ENCODE measurements around the gene DENND1B. TPM values are rescaled to one million over a fixed set of nuclear protein-coding genes. Genes with fewer than 3 reads are reported as not detected.

Gene DENND1B
- 9.0 TPM for polyA plus RNA-seq (2012; ENCODE audit: insufficient read depth, insufficient read length, low read depth)

GRCh38 chr1:197775282-197776262 is at the start of gene DENND1B:
Gene DENND1B, minus strand, starts transcription at chr1:197775480. Its CDS starts 325 bp downstream, at chr1:197775155.
- no peaks in the 10 kb centered on the region for H3K9me3 ChIP-seq
- 0 out of 2 replicates have a peak, but pooled peaks cover 2% of the 10 kb centered on the region for H3K36me3 ChIP-seq
- H3K27me3 ChIP-seq, result no peaks in the 10 kb centered on the region
- H3K4me1 ChIP-seq, result 0 out of 2 replicates have a peak, but pooled peaks cover 4% of the 10 kb centered on the region
- peak within 1 kb of the TSS; percentile 78 for H3K4me3 ChIP-seq (ENCODE audit: low read depth, low read length)
- no peak for TF ChIP-seq CTCF (IDR thresholded peaks at IDR 0.05; ENCODE audit: low read depth, low read length)
- peak; percentile 80 for DNase-seq

GRCh38 chr1:197814306-197814705 is 39.0 kb upstream of the DENND1B start:
- TF ChIP-seq CTCF (IDR thresholded peaks at IDR 0.05; ENCODE audit: low read depth, low read length), result no peak
- Histone ChIP-seq H3K9me3 (no peaks in the 10 kb centered on the region), H3K36me3 (no peaks in the 10 kb centered on the region), H3K4me3 (ENCODE audit: low read depth, low read length) (no peak overlapping the region), H3K27me3 (no peaks in the 10 kb centered on the region), H3K4me1 (no peaks in the 10 kb centered on the region)
- DNase-seq, result no peak

- no peak for TF ChIP-seq CTCF (IDR thresholded peaks at IDR 0.05; ENCODE audit: low read depth, low read length)
- Histone ChIP-seq H3K27me3 (no peaks in the 10 kb centered on the region), H3K4me1 (no peaks in the 10 kb centered on the region), H3K4me3 (ENCODE audit: low read depth, low read length) (no peak overlapping the region), H3K9me3 (no peaks in the 10 kb centered on the region), H3K36me3 (no peaks in the 10 kb centered on the region)
- no peak for DNase-seq
Measured at GRCh38 chr1:197813741-197814140, 38.5 kb upstream of the DENND1B start.

- DNase-seq, result no peak
- H3K36me3 ChIP-seq, result no peaks in the 10 kb centered on the region
- no peak overlapping the region for H3K4me3 ChIP-seq (ENCODE audit: low read depth, low read length)
- TF ChIP-seq CTCF (IDR thresholded peaks at IDR 0.05; ENCODE audit: low read depth, low read length), result no peak
- H3K9me3 ChIP-seq, result no peaks in the 10 kb centered on the region
- H3K4me1 ChIP-seq, result no peaks in the 10 kb centered on the region
- H3K27me3 ChIP-seq, result no peaks in the 10 kb centered on the region
Measured at GRCh38 chr1:197811769-197812168, 36.5 kb upstream of the DENND1B start.

- H3K4me3 ChIP-seq (ENCODE audit: low read depth, low read length), result no peak overlapping the region
- H3K36me3 ChIP-seq, result no peaks in the 10 kb centered on the region
- no peak for TF ChIP-seq CTCF (IDR thresholded peaks at IDR 0.05; ENCODE audit: low read depth, low read length)
Measured at GRCh38 chr1:197810812-197811211, 35.5 kb upstream of the DENND1B start.

GRCh38 chr1:197808880-197809279 is 33.6 kb upstream of the DENND1B start:
- no peak overlapping the region for H3K4me3 ChIP-seq (ENCODE audit: low read depth, low read length)
- H3K4me1 ChIP-seq, result no peaks in the 10 kb centered on the region
- no peaks in the 10 kb centered on the region for H3K9me3 ChIP-seq
- H3K27me3 ChIP-seq, result no peaks in the 10 kb centered on the region
- TF ChIP-seq CTCF (IDR thresholded peaks at IDR 0.05; ENCODE audit: low read depth, low read length), result no peak
- DNase-seq, result no peak
- H3K36me3 ChIP-seq, result no peaks in the 10 kb centered on the region

More at GRCh38 chr1:197810812-197811211, 35.5 kb upstream of the DENND1B start:
- no peaks in the 10 kb centered on the region for H3K9me3 ChIP-seq
- H3K27me3 ChIP-seq, result no peaks in the 10 kb centered on the region
- DNase-seq, result no peak
- no peaks in the 10 kb centered on the region for H3K4me1 ChIP-seq
